A673 (cell line): ENCODE results near the gene LRRTM1. TPM values are rescaled to one million over a fixed set of nuclear protein-coding genes. Genes with fewer than 3 reads are reported as not detected.

Experiments used
- BruUV-seq: library from RNA; stranded (reverse); fragments of 400-500 nt; replicated peaks from 2 replicates; lab custom pipeline; 2021; lab: Mats Ljungman, UMichigan
- CTCF ChIA-PET: fragments of 300-600 bp; sonication (Branson Sonifier 250); formaldehyde crosslinking; loops from one replicate; lab custom pipeline; 2022; ENCODE audit warnings: antibody characterized with exemption; lab: Charles Lee
- POLR2A ChIA-PET: fragments of 300-600 bp; sonication (Branson Sonifier 250); formaldehyde crosslinking; loops from one replicate; lab custom pipeline; 2022; ENCODE audit warnings: antibody characterized with exemption; ENCODE audit not compliant: low non-redundant PET; lab: Charles Lee
- DNase-seq: peaks from one replicate; pipeline ENCODE4 v3.0.0-alpha.2; 2015; ENCODE audit warnings: low spot score
- H3K27ac ChIP-seq: fragments of 200-600 bp; sonication (generic); 2 replicates; pipeline ENCODE4 v1.5.1; 2016; ENCODE audit warnings: mixed run types, low read depth, mild to moderate bottlenecking, mixed read lengths, antibody characterized with exemption, low read length; ENCODE audit not compliant: poor library complexity, severe bottlenecking
- H3K27me3 ChIP-seq: fragments of 200-600 bp; sonication (generic); replicated peaks from 2 replicates; pipeline ENCODE4 v1.6.1; 2017; ENCODE audit warnings: mixed run types, low read depth, mild to moderate bottlenecking, mixed read lengths, antibody characterized with exemption, low read length; ENCODE audit not compliant: insufficient read depth, poor library complexity
- H3K36me3 ChIP-seq: fragments of 200-600 bp; sonication (generic); 2 replicates; pipeline ENCODE4 v1.6.1; 2016; ENCODE audit warnings: mixed run types, mild to moderate bottlenecking, mixed read lengths, antibody characterized with exemption, low read length; ENCODE audit not compliant: insufficient read depth, poor library complexity, severe bottlenecking
- H3K4me1 ChIP-seq: fragments of 200-600 bp; sonication (generic); 2 replicates; pipeline ENCODE4 v1.6.1; 2017; ENCODE audit warnings: mixed run types, mild to moderate bottlenecking, mixed read lengths, antibody characterized with exemption, low read length; ENCODE audit not compliant: insufficient read depth, poor library complexity, severe bottlenecking
- H3K4me3 ChIP-seq: fragments of 200-600 bp; sonication (generic); 2 replicates; pipeline ENCODE4 v1.5.1; 2016; ENCODE audit warnings: low read depth, mixed run types, mild to moderate bottlenecking, mixed read lengths, low read length; ENCODE audit not compliant: poor library complexity, severe bottlenecking
- H3K9me3 ChIP-seq: fragments of 200-600 bp; sonication (generic); 2 replicates; pipeline ENCODE4 v1.6.1; 2016; ENCODE audit warnings: mixed run types, low read depth, mild to moderate bottlenecking, mixed read lengths, antibody characterized with exemption, low read length; ENCODE audit not compliant: poor library complexity, severe bottlenecking
- CTCF ChIP-seq: fragments of 300-800, 200-600 bp; sonication (generic); conservative IDR thresholded peaks from 2 replicates; pipeline ENCODE4 v1.5.1; 2017; ENCODE audit warnings: low read depth, mild to moderate bottlenecking, antibody characterized with exemption, low read length, moderate library complexity, mixed read lengths
- EZH2 ChIP-seq: fragments of 200-600 bp; sonication (generic); IDR thresholded peaks from 2 replicates; pipeline ENCODE4 v1.6.1; 2017; ENCODE audit warnings: borderline replicate concordance, low read depth, mild to moderate bottlenecking, mixed read lengths, antibody characterized with exemption, low read length; ENCODE audit not compliant: poor library complexity, severe bottlenecking
- intact Hi-C: fragments of 100-400 bp; cut with micrococcal nuclease; formaldehyde crosslinking; loops from one replicate; pipeline ENCODE4 v1.10.0; 2022; ENCODE audit not compliant: unreplicated experiment
- total RNA-seq: library from RNA; stranded (reverse); gene quantifications from 2 replicates; pipeline ENCODE4 v1.2.3, GENCODE V29; 2021

Gene LRRTM1
- total RNA-seq, 1 experiment from 2014 or later, result not detected

- BruUV-seq, result no TSS peak
These were observed 1.3 kb downstream of the LRRTM1 start for GRCh38 chr2:80303006-80303908.

GRCh38 chr2:80302314-80303005 is 2.1 kb downstream of the LRRTM1 start:
- ChIA-PET POLR2A (no interaction called here), CTCF (no interaction called here)
- no TSS peak for BruUV-seq
- Histone ChIP-seq H3K4me3 (no peak overlapping the region), H3K9me3 (no peaks in the 10 kb centered on the region), H3K36me3 (no peaks in the 10 kb centered on the region), H3K27ac (no peak overlapping the region), H3K27me3 (peaks cover 65% of the 10 kb centered on the region), H3K4me1 (no peaks in the 10 kb centered on the region)
- TF ChIP-seq CTCF (no peak), EZH2 (no peak)
- intact Hi-C loops, result no loop called here
- DNase-seq, result no peak

More at GRCh38 chr2:80303006-80303908, 1.3 kb downstream of the LRRTM1 start:
- Histone ChIP-seq H3K27ac (no peak overlapping the region), H3K9me3 (no peaks in the 10 kb centered on the region), H3K27me3 (peaks cover 65% of the 10 kb centered on the region), H3K4me1 (no peaks in the 10 kb centered on the region), H3K4me3 (no peak overlapping the region), H3K36me3 (no peaks in the 10 kb centered on the region)
- POLR2A ChIA-PET, result no interaction called here
- no peak for TF ChIP-seq EZH2
- TF ChIP-seq CTCF, result no peak
- intact Hi-C loops, result no loop called here
- CTCF ChIA-PET, result no interaction called here
- no peak for DNase-seq

- intact Hi-C loops, result no loop called here
- Histone ChIP-seq H3K36me3 (no peaks in the 10 kb centered on the region), H3K4me1 (no peaks in the 10 kb centered on the region), H3K27me3 (peaks cover 65% of the 10 kb centered on the region), H3K9me3 (no peaks in the 10 kb centered on the region), H3K4me3 (no peak overlapping the region), H3K27ac (no peak overlapping the region)
- DNase-seq, result no peak
- TF ChIP-seq CTCF (no peak), EZH2 (no peak)
- no TSS peak for BruUV-seq
- CTCF ChIA-PET, result no interaction called here
- POLR2A ChIA-PET, result no interaction called here
These were observed 2.6 kb downstream of the LRRTM1 start for GRCh38 chr2:80302001-80302313.
